ENCODE measurements around the gene FRY.

FRY gene

GRCh38 chr13:32033744-32034143, 2.2 kb downstream of the FRY start:
- no peaks in the 10 kb centered on the region for H3K36me3 ChIP-seq (ENCODE audit: control insufficient read depth, insufficient read depth, low read length)
- peaks cover 14% of the 10 kb centered on the region for H3K4me1 ChIP-seq (ENCODE audit: control insufficient read depth, insufficient read depth, low read length)
- H3K27me3 ChIP-seq (ENCODE audit: control insufficient read depth, insufficient read depth, low read length), result no peaks in the 10 kb centered on the region
- no peak overlapping the region for H3K9ac ChIP-seq (ENCODE audit: low read depth, low read length)
- no peaks in the 10 kb centered on the region for H3K9me3 ChIP-seq (ENCODE audit: control insufficient read depth, insufficient read depth, low read length)
- no peak overlapping the region for H3K4me3 ChIP-seq (ENCODE audit: low read depth, low read length)

GRCh38 chr13:32035716-32036115, 4.1 kb downstream of the FRY start:
- H3K9ac ChIP-seq (ENCODE audit: low read depth, low read length), result no peak overlapping the region
- H3K4me3 ChIP-seq (ENCODE audit: low read depth, low read length), result no peak overlapping the region
- H3K9me3 ChIP-seq (ENCODE audit: control insufficient read depth, insufficient read depth, low read length), result no peaks in the 10 kb centered on the region
- no peaks in the 10 kb centered on the region for H3K36me3 ChIP-seq (ENCODE audit: control insufficient read depth, insufficient read depth, low read length)
- peaks cover 7% of the 10 kb centered on the region for H3K4me1 ChIP-seq (ENCODE audit: control insufficient read depth, insufficient read depth, low read length)
- no peaks in the 10 kb centered on the region for H3K27me3 ChIP-seq (ENCODE audit: control insufficient read depth, insufficient read depth, low read length)

GRCh38 chr13:32036126-32036695, 4.6 kb downstream of the FRY start:
- no peaks in the 10 kb centered on the region for H3K27me3 ChIP-seq (ENCODE audit: control insufficient read depth, insufficient read depth, low read length)
- H3K36me3 ChIP-seq (ENCODE audit: control insufficient read depth, insufficient read depth, low read length), result no peaks in the 10 kb centered on the region
- H3K4me3 ChIP-seq (ENCODE audit: low read depth, low read length), result no peak overlapping the region
- peaks cover 5% of the 10 kb centered on the region for H3K4me1 ChIP-seq (ENCODE audit: control insufficient read depth, insufficient read depth, low read length)
- H3K9me3 ChIP-seq (ENCODE audit: control insufficient read depth, insufficient read depth, low read length), result no peaks in the 10 kb centered on the region
- H3K9ac ChIP-seq (ENCODE audit: low read depth, low read length), result no peak overlapping the region

GRCh38 chr13:32036757-32037156, 5.2 kb downstream of the FRY start:
- Histone ChIP-seq H3K4me3 (ENCODE audit: low read depth, low read length) (no peak overlapping the region), H3K9ac (ENCODE audit: low read depth, low read length) (no peak overlapping the region), H3K27me3 (ENCODE audit: control insufficient read depth, insufficient read depth, low read length) (no peaks in the 10 kb centered on the region), H3K36me3 (ENCODE audit: control insufficient read depth, insufficient read depth, low read length) (no peaks in the 10 kb centered on the region), H3K9me3 (ENCODE audit: control insufficient read depth, insufficient read depth, low read length) (no peaks in the 10 kb centered on the region), H3K4me1 (ENCODE audit: control insufficient read depth, insufficient read depth, low read length) (peaks cover 5% of the 10 kb centered on the region)

GRCh38 chr13:32037471-32037870, 5.9 kb downstream of the FRY start:
- H3K4me1 ChIP-seq (ENCODE audit: control insufficient read depth, insufficient read depth, low read length), result peaks cover 5% of the 10 kb centered on the region
- H3K4me3 ChIP-seq (ENCODE audit: low read depth, low read length), result no peak overlapping the region
- no peaks in the 10 kb centered on the region for H3K9me3 ChIP-seq (ENCODE audit: control insufficient read depth, insufficient read depth, low read length)
- no peak overlapping the region for H3K9ac ChIP-seq (ENCODE audit: low read depth, low read length)
- no peaks in the 10 kb centered on the region for H3K27me3 ChIP-seq (ENCODE audit: control insufficient read depth, insufficient read depth, low read length)
- no peaks in the 10 kb centered on the region for H3K36me3 ChIP-seq (ENCODE audit: control insufficient read depth, insufficient read depth, low read length)

GRCh38 chr13:32038343-32038742, 6.8 kb downstream of the FRY start:
- no peak overlapping the region for H3K4me3 ChIP-seq (ENCODE audit: low read depth, low read length)

GRCh38 chr13:32039056-32039455, 7.5 kb downstream of the FRY start:
- Histone ChIP-seq H3K36me3 (ENCODE audit: control insufficient read depth, insufficient read depth, low read length) (no peaks in the 10 kb centered on the region), H3K9me3 (ENCODE audit: control insufficient read depth, insufficient read depth, low read length) (no peaks in the 10 kb centered on the region), H3K4me1 (ENCODE audit: control insufficient read depth, insufficient read depth, low read length) (peaks cover 3% of the 10 kb centered on the region), H3K4me3 (ENCODE audit: low read depth, low read length) (no peak overlapping the region), H3K9ac (ENCODE audit: low read depth, low read length) (no peak overlapping the region), H3K27me3 (ENCODE audit: control insufficient read depth, insufficient read depth, low read length) (no peaks in the 10 kb centered on the region)

More at GRCh38 chr13:32038343-32038742, 6.8 kb downstream of the FRY start:
- peaks cover 3% of the 10 kb centered on the region for H3K4me1 ChIP-seq (ENCODE audit: control insufficient read depth, insufficient read depth, low read length)
- no peaks in the 10 kb centered on the region for H3K36me3 ChIP-seq (ENCODE audit: control insufficient read depth, insufficient read depth, low read length)
- H3K27me3 ChIP-seq (ENCODE audit: control insufficient read depth, insufficient read depth, low read length), result no peaks in the 10 kb centered on the region
- no peak overlapping the region for H3K9ac ChIP-seq (ENCODE audit: low read depth, low read length)
- H3K9me3 ChIP-seq (ENCODE audit: control insufficient read depth, insufficient read depth, low read length), result no peaks in the 10 kb centered on the region

GRCh38 chr13:32039528-32039927, 8.0 kb downstream of the FRY start:
- Histone ChIP-seq H3K4me3 (ENCODE audit: low read depth, low read length) (no peak overlapping the region), H3K4me1 (ENCODE audit: control insufficient read depth, insufficient read depth, low read length) (peaks cover 3% of the 10 kb centered on the region), H3K9ac (ENCODE audit: low read depth, low read length) (no peak overlapping the region), H3K27me3 (ENCODE audit: control insufficient read depth, insufficient read depth, low read length) (no peaks in the 10 kb centered on the region), H3K36me3 (ENCODE audit: control insufficient read depth, insufficient read depth, low read length) (no peaks in the 10 kb centered on the region), H3K9me3 (ENCODE audit: control insufficient read depth, insufficient read depth, low read length) (no peaks in the 10 kb centered on the region)

- no peaks in the 10 kb centered on the region for H3K27me3 ChIP-seq (ENCODE audit: control insufficient read depth, insufficient read depth, low read length)
- no peak overlapping the region for H3K9ac ChIP-seq (ENCODE audit: low read depth, low read length)
- no peaks in the 10 kb centered on the region for H3K9me3 ChIP-seq (ENCODE audit: control insufficient read depth, insufficient read depth, low read length)
- no peaks in the 10 kb centered on the region for H3K36me3 ChIP-seq (ENCODE audit: control insufficient read depth, insufficient read depth, low read length)
- H3K4me3 ChIP-seq (ENCODE audit: low read depth, low read length), result no peak overlapping the region
- peaks cover 3% of the 10 kb centered on the region for H3K4me1 ChIP-seq (ENCODE audit: control insufficient read depth, insufficient read depth, low read length)
Measured at GRCh38 chr13:32040052-32040642, 8.6 kb downstream of the FRY start.

GRCh38 chr13:32040689-32041088, 9.1 kb downstream of the FRY start:
- H3K36me3 ChIP-seq (ENCODE audit: control insufficient read depth, insufficient read depth, low read length), result no peaks in the 10 kb centered on the region
- no peaks in the 10 kb centered on the region for H3K27me3 ChIP-seq (ENCODE audit: control insufficient read depth, insufficient read depth, low read length)
- H3K9ac ChIP-seq (ENCODE audit: low read depth, low read length), result no peak overlapping the region
- no peak overlapping the region for H3K4me3 ChIP-seq (ENCODE audit: low read depth, low read length)
- peaks cover 3% of the 10 kb centered on the region for H3K4me1 ChIP-seq (ENCODE audit: control insufficient read depth, insufficient read depth, low read length)
- no peaks in the 10 kb centered on the region for H3K9me3 ChIP-seq (ENCODE audit: control insufficient read depth, insufficient read depth, low read length)

GRCh38 chr13:32041429-32041828, 9.9 kb downstream of the FRY start:
- Histone ChIP-seq H3K27me3 (ENCODE audit: control insufficient read depth, insufficient read depth, low read length) (no peaks in the 10 kb centered on the region), H3K9ac (ENCODE audit: low read depth, low read length) (no peak overlapping the region), H3K4me3 (ENCODE audit: low read depth, low read length) (no peak overlapping the region), H3K4me1 (ENCODE audit: control insufficient read depth, insufficient read depth, low read length) (peaks cover 5% of the 10 kb centered on the region), H3K9me3 (ENCODE audit: control insufficient read depth, insufficient read depth, low read length) (no peaks in the 10 kb centered on the region), H3K36me3 (ENCODE audit: control insufficient read depth, insufficient read depth, low read length) (no peaks in the 10 kb centered on the region)

GRCh38 chr13:32042551-32042950, 11.0 kb downstream of the FRY start:
- Histone ChIP-seq H3K4me3 (ENCODE audit: low read depth, low read length) (no peak overlapping the region), H3K9ac (ENCODE audit: low read depth, low read length) (no peak overlapping the region)

More at GRCh38 chr13:32042551-32042950, 11.0 kb downstream of the FRY start:
- Histone ChIP-seq H3K36me3 (ENCODE audit: control insufficient read depth, insufficient read depth, low read length) (no peaks in the 10 kb centered on the region), H3K4me1 (ENCODE audit: control insufficient read depth, insufficient read depth, low read length) (peaks cover 13% of the 10 kb centered on the region), H3K9me3 (ENCODE audit: control insufficient read depth, insufficient read depth, low read length) (no peaks in the 10 kb centered on the region), H3K27me3 (ENCODE audit: control insufficient read depth, insufficient read depth, low read length) (no peaks in the 10 kb centered on the region)
